Sciatic nerve (tissue), 2 donors: ENCODE measurements around the gene GRM3. TPM values are rescaled to one million over a fixed set of nuclear protein-coding genes. Genes with fewer than 3 reads are reported as not detected.
"Not testable (repeated sequence)": the region's sequence is repeated elsewhere in the genome, so short reads cannot be mapped to it uniquely, and the experiment has no call there.

Source experiments
- ATAC-seq: fragments of 200-7000 bp; cut with Tn5 transposase; one replicate; pipeline ENCODE4 v1.9.1; 2020; ENCODE audit warnings: mild to moderate bottlenecking, moderate library complexity
- DNase-seq: peaks from one replicate; pipeline ENCODE4 v3.0.0-alpha.2; 2020; ENCODE audit warnings: low spot score
- intact Hi-C: fragments of 100-400 bp; cut with DNase I; formaldehyde crosslinking; loops from one replicate; pipeline ENCODE4 v1.14.2; 2022
- total RNA-seq: library from RNA; stranded (reverse); fragmentation: NEBNext Ultra II Directional; extraction: Animal tissue kit (Norgen Biotek cat#: 25700); gene quantifications from one replicate; pipeline ENCODE4 v1.2.1, GENCODE V29; 2021
- donor health status: DM: no; HTN: no; CAD: no.
- donor health status: DM: no; HTN: no; CAD: no.

GRM3 gene
- total RNA-seq, result not detected

DNA sequence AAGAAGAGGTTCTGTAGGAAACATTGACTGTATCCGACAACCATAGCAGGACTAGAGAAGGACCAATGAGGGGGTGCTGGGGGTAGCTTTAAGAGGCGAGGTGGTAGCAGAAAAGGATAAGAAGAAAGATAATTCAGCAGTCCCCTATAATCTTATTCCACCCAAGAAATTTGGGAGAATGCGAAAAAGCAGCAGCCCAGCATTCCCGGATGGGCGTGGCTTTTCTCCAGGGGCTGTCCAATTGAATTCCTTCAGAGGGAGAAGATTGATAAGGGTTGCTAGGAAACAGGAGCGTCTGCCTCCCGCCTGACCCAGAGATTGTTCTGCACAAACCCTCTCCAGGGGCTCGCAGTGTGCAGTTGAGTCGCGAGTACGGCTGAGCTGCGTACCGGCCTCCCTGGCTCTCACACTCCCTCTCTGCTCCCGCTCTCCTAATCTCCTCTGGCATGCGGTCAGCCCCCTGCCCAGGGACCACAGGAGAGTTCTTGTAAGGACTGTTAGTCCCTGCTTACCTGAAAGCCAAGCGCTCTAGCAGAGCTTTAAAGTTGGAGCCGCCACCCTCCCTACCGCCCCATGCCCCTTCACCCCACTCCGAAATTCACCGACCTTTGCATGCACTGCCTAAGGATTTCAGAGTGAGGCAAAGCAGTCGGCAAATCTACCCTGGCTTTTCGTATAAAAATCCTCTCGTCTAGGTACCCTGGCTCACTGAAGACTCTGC is at the start of gene GRM3:
GRM3 (plus strand) TSS at position 349 of the 721 bp plus-strand sequence. CDS start 121,237 bp downstream, outside the sequence.
- intact Hi-C loops, result no loop called here
- ATAC-seq (peak; percentile 38), DNase-seq (no peak)

- intact Hi-C loops, result no loop called here
- DNase-seq (no peak), ATAC-seq (no peak)
Measured at GRCh38 chr7:86598311-86598710, 45.4 kb upstream of the GRM3 start.

DNA sequence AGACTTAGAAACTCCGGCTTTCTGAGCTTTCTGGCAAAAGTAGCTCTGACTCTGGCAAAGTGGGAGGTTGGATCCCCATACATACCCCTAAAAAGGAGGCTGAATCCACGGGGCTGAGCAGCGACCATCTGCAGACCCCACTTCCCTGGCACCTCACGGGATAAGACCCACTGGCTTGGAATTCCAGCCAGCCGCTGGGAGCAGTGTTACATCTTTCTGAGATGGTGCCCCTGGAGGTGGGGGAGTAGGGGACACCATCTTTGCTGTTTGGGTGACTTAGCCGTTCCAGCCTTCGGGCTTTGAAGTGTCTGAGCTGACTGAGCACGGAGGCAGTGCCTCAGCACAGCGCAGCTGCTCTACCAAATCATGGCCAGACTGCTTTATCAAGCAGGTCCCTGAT is 45.0 kb upstream of the GRM3 start:
- ATAC-seq (no peak), DNase-seq (no peak)
- intact Hi-C loops, result no loop called here

DNA sequence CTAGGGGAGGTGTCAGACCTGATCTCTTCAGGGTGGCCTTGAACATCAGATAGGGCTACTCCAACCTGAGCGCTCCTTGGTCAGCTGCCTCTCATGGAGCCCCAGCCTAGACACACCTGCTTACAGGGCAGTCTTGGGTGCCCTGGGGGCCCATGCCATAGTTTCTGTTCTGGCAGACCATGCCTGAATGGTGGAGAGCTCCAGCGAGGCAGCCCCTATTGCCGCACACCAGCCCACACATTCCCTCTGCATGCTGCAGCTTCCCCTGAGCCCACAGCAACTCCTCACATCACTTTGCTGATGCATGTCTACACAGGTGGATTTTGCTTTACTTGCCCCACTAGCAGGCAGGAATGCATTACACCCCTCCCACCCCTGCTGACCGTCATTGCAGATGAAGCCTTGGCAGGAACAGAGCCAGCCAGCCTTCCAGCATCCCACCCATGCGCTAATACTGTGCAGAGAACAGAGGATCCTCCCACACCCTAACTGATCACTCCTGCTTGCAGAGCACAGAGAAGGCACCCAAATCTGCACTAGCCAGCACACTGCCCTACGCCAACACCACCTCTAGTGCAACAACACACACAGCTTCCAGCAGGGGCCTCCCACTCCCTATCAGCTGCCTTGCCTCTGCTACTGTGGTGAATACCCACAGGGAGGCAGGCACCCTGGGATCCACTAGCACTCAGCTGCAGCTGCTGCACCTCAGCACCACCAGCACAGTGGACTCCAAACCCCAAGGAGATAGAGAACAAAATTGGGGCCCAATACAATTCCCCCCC is 43.0 kb upstream of the GRM3 start:
- intact Hi-C loops, result no loop called here
- ATAC-seq (peak; percentile 10), DNase-seq (no peak)

GRCh38 chr7:86615711-86616110 is 28.0 kb upstream of the GRM3 start:
- ATAC-seq, DNase-seq, intact Hi-C loops: not testable (repeated sequence)

- no peak for DNase-seq
- intact Hi-C loops, result no loop called here
- ATAC-seq, result peak; percentile 50
Measured at GRCh38 chr7:86644282-86645224, 844 bp downstream of the GRM3 start.

DNA sequence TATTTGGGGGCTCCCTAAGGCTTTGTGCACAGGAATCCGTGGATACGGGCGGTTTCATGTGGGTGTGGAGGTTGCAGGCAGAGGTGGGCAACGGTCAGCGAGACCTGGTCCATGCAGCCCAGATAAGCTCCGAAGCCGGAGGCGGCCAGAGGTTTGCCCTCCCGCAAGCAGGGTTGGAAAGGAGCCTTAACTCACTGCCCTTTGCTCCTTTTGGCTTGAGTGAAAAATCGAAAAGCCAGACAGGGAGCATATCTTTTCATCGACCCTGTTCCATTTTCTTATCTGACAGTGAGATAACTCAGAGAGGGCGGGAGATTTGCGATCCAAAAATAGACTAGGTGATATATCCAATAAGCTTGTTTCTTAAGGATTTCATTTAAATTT is 1.5 kb downstream of the GRM3 start:
- DNase-seq (no peak), ATAC-seq (no peak)
- intact Hi-C loops, result no loop called here

DNA sequence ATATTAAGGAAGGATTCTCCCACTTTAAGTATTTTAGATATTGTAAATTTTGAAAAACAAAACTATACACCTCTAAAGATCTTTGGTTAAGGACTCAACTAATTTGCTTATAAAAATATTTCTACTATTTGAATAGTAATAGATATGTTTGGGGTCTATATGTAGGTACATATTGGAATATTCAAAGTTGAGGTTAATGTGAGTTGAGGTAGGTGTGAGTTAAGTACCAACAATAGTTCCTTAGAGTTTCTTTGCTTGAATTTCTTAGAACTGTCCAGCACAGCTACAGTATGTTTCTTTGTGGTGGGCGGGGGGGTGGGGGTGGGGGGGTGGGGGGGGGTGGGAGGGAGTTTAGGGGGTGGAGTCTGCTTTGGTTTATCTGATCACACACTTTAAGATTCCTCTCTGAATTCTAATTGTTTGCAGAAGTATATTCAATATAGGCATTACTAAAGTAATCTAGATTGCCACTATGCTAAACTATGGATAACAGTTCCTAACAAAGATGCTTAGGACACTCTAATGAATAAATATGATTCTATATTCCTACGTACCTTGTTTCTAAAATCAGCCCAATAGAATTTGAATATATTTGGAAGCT is 2.1 kb downstream of the GRM3 start:
- ATAC-seq (no peak), DNase-seq (no peak)
- intact Hi-C loops, result no loop called here

DNA sequence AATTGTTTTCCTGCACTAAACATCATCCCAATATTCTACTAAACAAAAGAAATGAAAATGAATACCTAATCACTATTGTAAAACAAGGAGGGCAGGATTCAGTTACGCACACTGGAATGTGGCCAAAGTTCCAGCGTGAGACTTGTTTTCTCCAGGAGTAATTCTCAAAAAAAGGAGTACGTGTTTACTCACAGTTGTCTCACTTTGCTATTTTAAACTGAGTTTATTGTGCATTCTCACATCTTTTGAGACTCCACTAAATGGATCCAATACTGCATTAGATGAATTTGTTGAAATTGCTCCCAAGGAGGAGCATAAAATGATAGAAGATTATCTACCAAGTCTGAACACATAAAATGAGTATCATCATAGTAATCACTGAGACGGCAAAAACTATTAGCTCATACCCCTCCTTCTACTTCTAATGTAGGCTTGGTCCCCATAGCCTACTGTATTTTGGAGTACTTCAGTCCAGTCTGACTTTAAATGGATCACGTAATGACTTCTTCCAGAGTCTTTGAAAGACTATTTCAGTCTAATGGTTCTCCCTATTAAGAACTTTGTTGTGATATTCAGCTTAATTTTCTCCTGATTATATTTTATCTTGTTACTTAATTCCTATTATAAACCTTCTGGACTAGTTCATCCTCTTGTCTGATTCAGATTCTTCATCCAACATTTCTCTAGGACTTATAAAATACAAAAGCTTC is 3.8 kb downstream of the GRM3 start:
- intact Hi-C loops, result no loop called here
- DNase-seq, result no peak
- ATAC-seq, result no peak

GRCh38 chr7:86648169-86648568 is 4.5 kb downstream of the GRM3 start:
- intact Hi-C loops, result no loop called here
- no peak for ATAC-seq
- DNase-seq, result no peak

GRCh38 chr7:86653919-86654659 is 10.4 kb downstream of the GRM3 start:
- ATAC-seq (peak; percentile 34), DNase-seq (no peak)
- intact Hi-C loops, result no loop called here

DNA sequence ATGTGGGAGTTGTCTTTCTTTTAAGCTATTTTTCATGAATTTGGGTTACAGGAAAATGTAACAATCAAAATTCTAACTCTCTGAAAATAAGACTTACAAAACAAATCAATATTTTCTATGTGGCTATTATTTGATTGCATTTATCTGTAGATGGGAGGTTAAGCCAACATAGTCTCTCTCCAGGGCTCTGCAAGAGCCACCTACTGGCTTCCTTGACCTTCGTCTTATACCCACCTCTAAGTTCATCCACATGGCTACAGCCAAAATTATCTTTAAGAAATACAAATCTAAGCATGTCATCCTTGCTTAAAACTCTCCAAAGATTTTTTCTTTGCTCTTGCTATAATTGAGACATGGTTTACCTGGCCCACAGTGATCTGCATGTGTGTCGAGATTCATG is 14.2 kb downstream of the GRM3 start:
- intact Hi-C loops, result no loop called here
- ATAC-seq, result no peak
- DNase-seq, result no peak

- intact Hi-C loops, result no loop called here
- no peak for ATAC-seq
- no peak for DNase-seq
Measured at GRCh38 chr7:86660950-86661462, 17.3 kb downstream of the GRM3 start.

DNA sequence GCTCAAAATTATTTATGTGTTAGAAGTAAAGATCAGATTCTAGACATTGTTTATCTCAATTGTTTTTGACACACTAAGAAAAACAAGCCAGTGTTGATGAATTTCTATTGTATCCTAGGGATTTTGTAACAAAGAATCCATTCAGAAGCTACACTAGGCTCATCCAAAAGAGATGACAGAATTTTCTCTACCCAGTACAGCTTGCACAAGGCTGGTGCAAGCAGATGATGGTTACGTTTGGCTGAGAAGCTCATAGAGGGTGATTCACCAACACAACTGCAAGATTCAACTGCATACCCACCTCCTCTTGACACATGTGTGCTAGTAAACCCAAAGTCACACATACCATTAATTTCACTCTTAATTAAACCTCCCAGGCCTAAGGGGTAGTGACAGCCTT is 20.8 kb downstream of the GRM3 start:
- intact Hi-C loops, result no loop called here
- DNase-seq (no peak), ATAC-seq (no peak)

GRCh38 chr7:86664991-86665390 is 21.3 kb downstream of the GRM3 start:
- intact Hi-C loops, result no loop called here
- DNase-seq (no peak), ATAC-seq (no peak)

GRCh38 chr7:86665669-86666068 is 22.0 kb downstream of the GRM3 start:
- ATAC-seq, result no peak
- intact Hi-C loops, result no loop called here
- DNase-seq, result no peak

DNA sequence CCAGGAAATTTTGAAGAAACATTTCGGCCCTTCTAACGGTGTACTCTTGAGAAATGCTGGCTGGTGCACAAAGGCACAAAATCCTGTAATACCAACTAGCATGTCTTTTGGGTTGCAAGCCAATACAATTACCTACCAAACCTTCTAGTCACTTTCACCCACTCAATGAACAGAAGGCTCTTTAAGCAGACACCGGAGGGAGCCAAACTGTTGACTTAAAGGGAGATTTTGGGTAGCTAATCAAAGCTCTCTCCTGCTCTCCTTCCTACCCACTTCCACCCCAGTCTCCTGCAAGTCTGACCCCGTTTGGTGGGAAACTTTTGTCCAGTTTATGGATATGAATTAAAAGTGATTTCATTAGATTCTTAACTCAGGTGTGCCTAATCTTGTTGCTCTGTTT is 24.0 kb downstream of the GRM3 start:
- no peak for ATAC-seq
- DNase-seq, result no peak
- intact Hi-C loops, result no loop called here

DNA sequence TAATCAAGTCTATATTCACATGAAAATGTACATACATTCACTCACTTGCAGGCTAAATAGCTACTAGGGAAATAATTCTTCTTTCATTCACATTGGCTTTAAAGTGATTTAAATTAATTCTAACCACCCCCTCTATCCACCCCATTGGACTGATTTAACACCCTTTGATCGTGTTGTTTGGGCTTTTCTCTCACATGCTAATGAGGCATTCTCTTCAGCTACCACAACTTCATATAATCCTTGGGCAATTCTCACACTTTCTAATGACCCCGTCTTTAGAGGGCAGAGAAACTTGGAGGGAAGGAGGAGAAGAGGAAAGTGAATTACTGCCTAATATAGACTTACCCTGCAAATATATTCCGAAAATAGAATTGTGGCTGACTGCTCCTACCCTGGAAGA is 24.6 kb downstream of the GRM3 start:
- intact Hi-C loops, result no loop called here

More for the DNA sequence above, 24.6 kb downstream of the GRM3 start:
- ATAC-seq (no peak), DNase-seq (no peak)
